ENCODE measurements around the gene PTPRT. TPM values are rescaled to one million over a fixed set of nuclear protein-coding genes. Genes with fewer than 3 reads are reported as not detected.

Gene PTPRT
- total RNA-seq, 1 experiment from 2014 or later, result 0.13 TPM

DNA sequence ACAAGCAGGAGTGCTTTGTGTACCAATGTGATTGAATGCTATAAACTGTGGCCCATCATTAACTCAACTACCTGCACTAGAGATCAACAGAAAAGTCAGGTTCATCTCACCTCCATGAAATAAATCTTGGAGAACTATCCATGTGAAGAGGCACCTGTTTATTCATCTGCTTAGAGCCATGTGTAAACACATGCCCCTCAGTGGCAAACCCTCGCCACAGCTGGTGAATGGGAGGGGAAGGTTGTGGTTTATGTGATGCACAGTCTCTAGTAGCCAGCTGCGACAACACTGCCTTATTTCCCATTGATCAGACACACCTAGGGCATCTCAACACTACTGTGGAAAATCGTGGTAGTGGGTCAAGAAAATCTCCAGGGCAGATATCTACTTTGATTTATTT lies 640.2 kb downstream of the PTPRT start:
- Histone ChIP-seq H3K27ac (ENCODE audit: insufficient read length, low read depth, low read length) (no peak overlapping the region), H3K79me1 (ENCODE audit: insufficient read depth, low read depth, low read length, poor library complexity, severe bottlenecking) (no peaks in the 10 kb centered on the region), H3K4me1 (ENCODE audit: insufficient read depth, low read length) (no peaks in the 10 kb centered on the region), H4K20me1 (ENCODE audit: control insufficient read depth, insufficient read depth, insufficient read length) (no peaks in the 10 kb centered on the region), H3K27me3 (ENCODE audit: insufficient read depth, low read length) (no peaks in the 10 kb centered on the region), H4K8ac (replicated peaks; ENCODE audit: insufficient read length, low read depth, low read length) (no peak overlapping the region), H3K23ac (ENCODE audit: insufficient read length, low read depth, low read length) (no peak overlapping the region), H3K56ac (ENCODE audit: insufficient read length, low read depth, low read length) (no peak overlapping the region), H2BK120ac (ENCODE audit: low read depth, low read length, poor library complexity, severe bottlenecking) (no peak overlapping the region), H3K9me3 (ENCODE audit: control insufficient read depth, low read depth, low read length) (no peaks in the 10 kb centered on the region), H3K18ac (ENCODE audit: insufficient read length, low read depth, low read length) (no peak overlapping the region), H2BK5ac (ENCODE audit: insufficient read length, low read length) (no peak overlapping the region), H3K9ac (ENCODE audit: extremely low read depth, insufficient read length, low read length) (no peak overlapping the region), H2AFZ (ENCODE audit: low read length) (no peak overlapping the region), H2AK5ac (ENCODE audit: insufficient read length, low read length) (no peak overlapping the region), H4K5ac (ENCODE audit: insufficient read length, low read depth, low read length) (no peak overlapping the region), H2BK12ac (ENCODE audit: insufficient read length, low read depth, low read length) (no peak overlapping the region), H2BK15ac (ENCODE audit: low read depth, low read length) (no peak overlapping the region), H3K23me2 (ENCODE audit: insufficient read length, low read depth, low read length, poor library complexity, severe bottlenecking) (no peaks in the 10 kb centered on the region), H3K4ac (ENCODE audit: low read depth, low read length) (no peak overlapping the region), H2BK20ac (ENCODE audit: low read depth, low read length, poor library complexity, severe bottlenecking) (no peak overlapping the region), H3T11ph (ENCODE audit: low read length) (no peak overlapping the region), H3K4me2 (ENCODE audit: insufficient read depth, insufficient read length, low read length) (no peak overlapping the region), H3K14ac (ENCODE audit: insufficient read depth, low read length) (no peak overlapping the region), H4K91ac (ENCODE audit: insufficient read length, low read depth, low read length) (no peak overlapping the region), H3K79me2 (ENCODE audit: insufficient read depth, low read length) (no peaks in the 10 kb centered on the region)
- WGBS (ENCODE audit: extremely low coverage, insufficient read length, low lambda C conversion rate), result no CpG with 5 or more reads among the region's 3 CpGs
- no peaks in the 10 kb centered on the region for H3K36me3 Mint-ChIP-seq (ENCODE audit: insufficient read depth in 1 of 3, low read depth in 3 of 3)
- peaks cover 10% of the 10 kb centered on the region for H3K27me3 Mint-ChIP-seq (ENCODE audit: low read depth)
- H3K4me3 Mint-ChIP-seq, result no peak overlapping the region
- H3K4me1 Mint-ChIP-seq, result no peaks in the 10 kb centered on the region
- H3K9me3 Mint-ChIP-seq, result no peaks in the 10 kb centered on the region
- DNase-seq, result no peak
- TF ChIP-seq, protein P1, sequence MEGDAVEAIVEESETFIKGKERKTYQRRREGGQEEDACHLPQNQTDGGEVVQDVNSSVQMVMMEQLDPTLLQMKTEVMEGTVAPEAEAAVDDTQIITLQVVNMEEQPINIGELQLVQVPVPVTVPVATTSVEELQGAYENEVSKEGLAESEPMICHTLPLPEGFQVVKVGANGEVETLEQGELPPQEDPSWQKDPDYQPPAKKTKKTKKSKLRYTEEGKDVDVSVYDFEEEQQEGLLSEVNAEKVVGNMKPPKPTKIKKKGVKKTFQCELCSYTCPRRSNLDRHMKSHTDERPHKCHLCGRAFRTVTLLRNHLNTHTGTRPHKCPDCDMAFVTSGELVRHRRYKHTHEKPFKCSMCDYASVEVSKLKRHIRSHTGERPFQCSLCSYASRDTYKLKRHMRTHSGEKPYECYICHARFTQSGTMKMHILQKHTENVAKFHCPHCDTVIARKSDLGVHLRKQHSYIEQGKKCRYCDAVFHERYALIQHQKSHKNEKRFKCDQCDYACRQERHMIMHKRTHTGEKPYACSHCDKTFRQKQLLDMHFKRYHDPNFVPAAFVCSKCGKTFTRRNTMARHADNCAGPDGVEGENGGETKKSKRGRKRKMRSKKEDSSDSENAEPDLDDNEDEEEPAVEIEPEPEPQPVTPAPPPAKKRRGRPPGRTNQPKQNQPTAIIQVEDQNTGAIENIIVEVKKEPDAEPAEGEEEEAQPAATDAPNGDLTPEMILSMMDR (conservative IDR thresholded peaks at IDR 0.05), result no peak
- no peak overlapping the region for H3K27ac Mint-ChIP-seq
